CD14-positive monocyte (primary cell): ENCODE data around the gene DDX10. TPM values are rescaled to one million over a fixed set of nuclear protein-coding genes. Genes with fewer than 3 reads are reported as not detected.

ENCODE experiments used
- DNase-seq, 3 donors: peaks; one replicate each; pipeline ENCODE4 v3.0.0-alpha.2; 2011 to 2022
- H2AFZ ChIP-seq: 2 replicates; pipeline ENCODE4 v1.6.0; 2012; ENCODE audit warnings: mild to moderate bottlenecking, low read depth, low read length, inconsistent platforms; ENCODE audit not compliant: insufficient read depth, poor library complexity, severe bottlenecking
- H3K27ac ChIP-seq, 2 donors: 1 replicate in 1 of 2; 2 replicates in 1 of 2; pipeline ENCODE4 v1.5.1; 2012 to 2013; ENCODE audit warnings: low read length in 2 of 2, control low read depth in 1 of 2, inconsistent platforms in 1 of 2, low read depth in 1 of 2, mild to moderate bottlenecking in 1 of 2
- H3K27me3 ChIP-seq, 2 donors: one replicate each; pipeline versions ENCODE4 v1.6.0 to v1.6.1; 2011 to 2013; ENCODE audit warnings: low read length in 2 of 2; ENCODE audit not compliant: control insufficient read depth in 2 of 2, insufficient read depth in 2 of 2
- H3K36me3 ChIP-seq, 2 donors: replicated peaks in 1 of 2; 1 replicate in 1 of 2; 2 replicates in 1 of 2; pipeline versions ENCODE4 v1.5.1 to v1.6.1; 2012 to 2013; ENCODE audit warnings: low read length in 2 of 2, control low read depth in 1 of 2, inconsistent platforms in 1 of 2, mild to moderate bottlenecking in 1 of 2; ENCODE audit not compliant: insufficient read depth in 2 of 2, control insufficient read depth in 1 of 2
- H3K4me1 ChIP-seq, 2 donors: 1 replicate in 1 of 2; 2 replicates in 1 of 2; pipeline versions ENCODE4 v1.5.1 to v1.6.1; 2012 to 2013; ENCODE audit warnings: low read length in 2 of 2, control low read depth in 1 of 2, inconsistent platforms in 1 of 2, mild to moderate bottlenecking in 1 of 2, moderate library complexity in 1 of 2; ENCODE audit not compliant: insufficient read depth in 2 of 2, control insufficient read depth in 1 of 2
- H3K4me2 ChIP-seq: replicated peaks from 2 replicates; pipeline ENCODE3; 2012; ENCODE audit warnings: low read length, moderate library complexity, mild to moderate bottlenecking; ENCODE audit not compliant: poor library complexity, severe bottlenecking; ENCODE audit errors: extremely low read depth
- H3K4me3 ChIP-seq, 3 experiments: fragments of 200-600 bp in 1 of 3; sonication (generic) in 1 of 3; replicated peaks in 1 of 3; 1 replicate in 2 of 3; 2 replicates in 1 of 3; pipeline ENCODE4 v1.5.1; 2011 to 2013; ENCODE audit warnings: low read length in 3 of 3, mild to moderate bottlenecking in 3 of 3, control low read depth in 2 of 3, low read depth in 2 of 3, inconsistent platforms in 1 of 3, moderate library complexity in 1 of 3
- H3K79me2 ChIP-seq: 2 replicates; pipeline ENCODE4 v1.6.0; 2012; ENCODE audit warnings: mild to moderate bottlenecking, control low read depth, inconsistent platforms, low read length, moderate library complexity; ENCODE audit not compliant: insufficient read depth
- H3K9ac ChIP-seq: 2 replicates; pipeline ENCODE4 v1.6.0; 2017; ENCODE audit warnings: low read length, mild to moderate bottlenecking; ENCODE audit not compliant: insufficient read depth, poor library complexity, severe bottlenecking
- H3K9me3 ChIP-seq, 2 donors: replicated peaks in 1 of 2; 1 replicate in 1 of 2; 2 replicates in 1 of 2; pipeline versions ENCODE4 v1.5.1 to v1.6.1; 2012 to 2013; ENCODE audit warnings: low read length in 2 of 2, control low read depth in 1 of 2; ENCODE audit not compliant: control insufficient read depth in 1 of 2, insufficient read depth in 1 of 2
- H4K20me1 ChIP-seq: 2 replicates; pipeline ENCODE4 v1.6.0; 2012; ENCODE audit warnings: mild to moderate bottlenecking, low read length, control low read depth, moderate library complexity; ENCODE audit not compliant: insufficient read depth
- H3K27ac Mint-ChIP-seq, 7 donors: one replicate each; pipeline ENCODE4 v1.8.0; 2020; ENCODE audit warnings: mild to moderate bottlenecking in 7 of 7, mixed read lengths in 7 of 7, moderate library complexity in 6 of 7, inconsistent platforms in 2 of 7
- H3K27me3 Mint-ChIP-seq, 3 donors: one replicate each; pipeline ENCODE4 v1.8.0; 2021 to 2022; ENCODE audit warnings: low read depth in 3 of 3, mild to moderate bottlenecking in 3 of 3, mixed read lengths in 3 of 3, moderate library complexity in 3 of 3, inconsistent platforms in 1 of 3
- H3K36me3 Mint-ChIP-seq, 2 donors: one replicate each; pipeline ENCODE4 v1.8.0; 2020; ENCODE audit warnings: mixed read lengths in 2 of 2, inconsistent platforms in 1 of 2, mild to moderate bottlenecking in 1 of 2
- H3K4me1 Mint-ChIP-seq: one replicate; pipeline ENCODE4 v1.8.0; 2020; ENCODE audit warnings: mild to moderate bottlenecking, mixed read lengths
- H3K4me3 Mint-ChIP-seq, 2 donors: one replicate each; pipeline ENCODE4 v1.8.0; 2020; ENCODE audit warnings: mild to moderate bottlenecking in 2 of 2, mixed read lengths in 2 of 2, moderate library complexity in 1 of 2
- H3K9me3 Mint-ChIP-seq, 7 donors: one replicate each; pipeline ENCODE4 v1.8.0; 2020 to 2022; ENCODE audit warnings: mixed read lengths in 7 of 7, mild to moderate bottlenecking in 6 of 7, moderate library complexity in 6 of 7, inconsistent platforms in 2 of 7
- WGBS: methylation state at CpG from one replicate; pipeline ENCODE4 v1.1.5; 2013; ENCODE audit warnings: missing lambda C conversion rate; ENCODE audit not compliant: insufficient coverage; 5-methylcytosine and 5-hydroxymethylcytosine counted together
- intact Hi-C, 2 donors: fragments of 100-400 bp; cut with micrococcal nuclease; formaldehyde crosslinking; loops; one replicate each; pipeline versions ENCODE4 v1.15.0 to v1.15.1; 2023
- polyA plus RNA-seq, 3 donors: library from polyadenylated mRNA; depleted of rRNA in 1 of 3; unstranded in 2 of 3; stranded (reverse) in 1 of 3; fragments of 300-500 nt in 2 of 3; fragments of >200 nt in 1 of 3; fragmentation: Illumina TruSeq in 2 of 3; gene quantifications; 1 replicate in 2 of 3; 2 replicates in 1 of 3; pipeline ENCODE4 v1.2.3, GENCODE V29; 2012 to 2021
- TF ChIP-seq, protein P1 (sequence below): fragments of 200-600 bp; IDR thresholded peaks from one replicate; pipeline ENCODE4 v1.8.0; 2022; ENCODE audit warnings: antibody characterized with exemption, mild to moderate bottlenecking

DDX10 gene
- polyA plus RNA-seq, 3 donors = 5.0 to 6.3 (median 5.3) TPM

GRCh38 chr11:108934696-108935095, 269.8 kb downstream of the DDX10 start:
- Histone ChIP-seq H3K27me3 (no peaks in the 10 kb centered on the region), H3K4me2 (no peak overlapping the region), H4K20me1 (no peaks in the 10 kb centered on the region), H3K4me3 (no peak overlapping the region), H3K4me1 (no peaks in the 10 kb centered on the region), H3K36me3 (no peaks in the 10 kb centered on the region), H3K9ac (no peak overlapping the region), H3K27ac (no peak overlapping the region), H3K9me3 (no peaks in the 10 kb centered on the region), H3K79me2 (no peaks in the 10 kb centered on the region), H2AFZ (no peak overlapping the region)
- intact Hi-C loops = no loop called here
- Mint-ChIP-seq H3K36me3 (peaks cover 2 to 5% of the 10 kb centered on the region in 2 donors), H3K4me1 (no peaks in the 10 kb centered on the region), H3K9me3 (peaks cover 0 to 2% (median 0%) of the 10 kb centered on the region in 7 donors), H3K27me3 (peaks cover 0 to 2% (median 0%) of the 10 kb centered on the region in 3 donors), H3K27ac (no peak overlapping the region), H3K4me3 (no peak overlapping the region)
- WGBS = 94% methylated on average over 2 of the region's 7 CpGs
- DNase-seq = no peak
- TF ChIP-seq, protein P1, sequence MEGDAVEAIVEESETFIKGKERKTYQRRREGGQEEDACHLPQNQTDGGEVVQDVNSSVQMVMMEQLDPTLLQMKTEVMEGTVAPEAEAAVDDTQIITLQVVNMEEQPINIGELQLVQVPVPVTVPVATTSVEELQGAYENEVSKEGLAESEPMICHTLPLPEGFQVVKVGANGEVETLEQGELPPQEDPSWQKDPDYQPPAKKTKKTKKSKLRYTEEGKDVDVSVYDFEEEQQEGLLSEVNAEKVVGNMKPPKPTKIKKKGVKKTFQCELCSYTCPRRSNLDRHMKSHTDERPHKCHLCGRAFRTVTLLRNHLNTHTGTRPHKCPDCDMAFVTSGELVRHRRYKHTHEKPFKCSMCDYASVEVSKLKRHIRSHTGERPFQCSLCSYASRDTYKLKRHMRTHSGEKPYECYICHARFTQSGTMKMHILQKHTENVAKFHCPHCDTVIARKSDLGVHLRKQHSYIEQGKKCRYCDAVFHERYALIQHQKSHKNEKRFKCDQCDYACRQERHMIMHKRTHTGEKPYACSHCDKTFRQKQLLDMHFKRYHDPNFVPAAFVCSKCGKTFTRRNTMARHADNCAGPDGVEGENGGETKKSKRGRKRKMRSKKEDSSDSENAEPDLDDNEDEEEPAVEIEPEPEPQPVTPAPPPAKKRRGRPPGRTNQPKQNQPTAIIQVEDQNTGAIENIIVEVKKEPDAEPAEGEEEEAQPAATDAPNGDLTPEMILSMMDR = no peak

DNA sequence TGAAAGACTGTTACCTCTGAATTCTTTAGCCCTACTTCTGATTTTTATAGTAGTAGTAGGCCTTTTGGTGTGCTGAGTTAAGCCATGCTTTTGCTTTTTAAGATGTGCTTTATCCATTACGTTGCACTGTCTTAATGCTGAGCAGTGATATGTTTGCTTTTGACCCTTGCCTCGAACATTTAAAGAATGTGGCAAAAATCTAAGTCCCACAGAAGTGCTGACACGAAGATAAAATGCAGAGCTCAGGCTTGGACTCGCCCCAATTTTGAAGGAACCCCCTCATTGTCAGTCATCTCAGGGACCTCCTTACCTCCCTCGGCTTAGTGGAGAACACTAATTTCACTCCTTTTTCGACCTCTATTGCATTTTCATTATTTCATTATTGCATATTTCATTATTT, 272.9 kb downstream of the DDX10 start:
- H2AFZ ChIP-seq = no peak overlapping the region
- no peaks in the 10 kb centered on the region for H3K27me3 Mint-ChIP-seq
- no peaks in the 10 kb centered on the region for H3K4me1 Mint-ChIP-seq
- WGBS = 82% methylated on average over 3 of the region's 6 CpGs
- no peak overlapping the region for H3K4me3 ChIP-seq
- intact Hi-C loops = no loop called here
- peaks cover 22 to 23% of the 10 kb centered on the region in 2 donors for H3K36me3 Mint-ChIP-seq
- no peak overlapping the region for H3K4me3 Mint-ChIP-seq
- DNase-seq = no peak
- no peak overlapping the region for H3K4me2 ChIP-seq
- H3K27ac ChIP-seq = no peak overlapping the region
- no peak overlapping the region for H3K27ac Mint-ChIP-seq
- H4K20me1 ChIP-seq = no peaks in the 10 kb centered on the region
- H3K79me2 ChIP-seq = no peaks in the 10 kb centered on the region
- TF ChIP-seq, protein P1 = no peak
- H3K9me3 Mint-ChIP-seq = peaks cover 0 to 2% (median 0%) of the 10 kb centered on the region in 7 donors
- no peaks in the 10 kb centered on the region for H3K4me1 ChIP-seq
- H3K9me3 ChIP-seq = no peaks in the 10 kb centered on the region
- no peaks in the 10 kb centered on the region for H3K27me3 ChIP-seq
- peaks cover 4 to 10% of the 10 kb centered on the region in 2 donors for H3K36me3 ChIP-seq
- H3K9ac ChIP-seq = no peak overlapping the region
